Psoas muscle (tissue), 8 donors: ENCODE measurements around the gene MCUR1. TPM values are rescaled to one million over a fixed set of nuclear protein-coding genes. Genes with fewer than 3 reads are reported as not detected.
"Not testable (repeated sequence)": the region's sequence is repeated elsewhere in the genome, so short reads cannot be mapped to it uniquely, and the experiment has no call there.

ENCODE experiments used
- ATAC-seq, 4 donors: fragments of 200-7000 bp; cut with Tn5 transposase; one replicate each; pipeline ENCODE4 v1.9.1; 2020; ENCODE audit warnings: moderate library complexity in 3 of 4, mild to moderate bottlenecking in 2 of 4
- DNase-seq, 2 donors: peaks; one replicate each; pipeline ENCODE4 v3.0.0-alpha.2; 2020
- H3K27ac ChIP-seq: fragments of 200-600 bp; one replicate; pipeline ENCODE4 v1.8.0; 2022
- H3K27me3 ChIP-seq, 3 donors: fragments of 200-600 bp in 1 of 3; one replicate each; pipeline versions ENCODE4 v1.6.1 to v1.8.0; 2013 to 2022; ENCODE audit warnings: low read length in 2 of 3, mild to moderate bottlenecking in 2 of 3, moderate library complexity in 1 of 3; ENCODE audit not compliant: insufficient read depth in 3 of 3
- H3K36me3 ChIP-seq, 2 donors: fragments of 200-600 bp in 1 of 2; one replicate each; pipeline versions ENCODE4 v1.6.1 to v1.8.0; 2013 to 2022; ENCODE audit warnings: low read depth in 1 of 2, mild to moderate bottlenecking in 1 of 2, moderate library complexity in 1 of 2; ENCODE audit not compliant: insufficient read depth in 1 of 2
- H3K4me1 ChIP-seq: fragments of 200-600 bp; one replicate; pipeline ENCODE4 v1.8.0; 2022
- H3K4me3 ChIP-seq: fragments of 200-600 bp; one replicate; pipeline ENCODE4 v1.8.0; 2022; ENCODE audit warnings: mild to moderate bottlenecking
- H3K9me3 ChIP-seq: fragments of 200-600 bp; one replicate; pipeline ENCODE4 v1.8.0; 2022
- CTCF ChIP-seq: fragments of 200-600 bp; IDR thresholded peaks from one replicate; pipeline ENCODE4 v1.8.0; 2022; ENCODE audit warnings: antibody characterized with exemption
- WGBS, 3 donors: extraction: QIAGEN DNeasy Blood & Tissue Kit; methylation state at CpG; one replicate each; pipeline versions ENCODE4 v1.1.6 to v1.1.7; 2013; 5-methylcytosine and 5-hydroxymethylcytosine counted together
- intact Hi-C, 2 donors: fragments of 100-400 bp; cut with DNase I; formaldehyde crosslinking; loops; one replicate each; pipeline versions ENCODE4 v1.11.0 to v1.14.2; 2022
- polyA plus RNA-seq, 3 donors: library from polyadenylated mRNA; stranded (reverse); fragments of 200-250 nt; gene quantifications; one replicate each; pipeline ENCODE4 v1.2.3, GENCODE V29; 2013
- total RNA-seq, 4 donors: library from RNA; stranded (reverse); fragmentation: NEBNext Ultra II Directional in 2 of 4; extraction: Animal tissue kit (Norgen Biotek cat#: 25700) in 2 of 4; gene quantifications; one replicate each; pipeline versions ENCODE4 v1.2.1 to v1.2.4, GENCODE V29; 2021 to 2023
- donor health status: healthy with polysubstance abuse.
- donor health status: DM: no; HTN: no; CAD: no; lungs with moderate emphysema.
- donor health status: Bipolar disorder and iron deficiency.
- donor health status: healthy.
- donor health status: DM: yes; HTN: yes; CAD: no.
- donor health status: DM: no; HTN: no; CAD: no.
- donor health status: DM: no; HTN: no; CAD: no.
- donor health status: DM: yes; HTN: yes; CAD: no.

The MCUR1 gene
- total and polyA plus RNA-seq, 7 donors: 17.9 to 31.9 (median 20.5) TPM

- intact Hi-C loops: no loop called here
- no peak for TF ChIP-seq CTCF
- no peaks in the 10 kb centered on the region for H3K4me1 ChIP-seq
- no peaks in the 10 kb centered on the region for H3K27me3 ChIP-seq
- no peaks in the 10 kb centered on the region for H3K9me3 ChIP-seq
- no peak overlapping the region for H3K4me3 ChIP-seq
- ATAC-seq (no peak), DNase-seq (no peak)
- WGBS, 3 donors: 42 to 55% (median 52%) methylated on average over 8 of the region's 8 CpGs
- H3K27ac ChIP-seq: no peak overlapping the region
- peaks cover 0 to 27% of the 10 kb centered on the region in 2 donors for H3K36me3 ChIP-seq
These were observed 27.2 kb downstream of the MCUR1 start for GRCh38 chr6:13787137-13787536.

GRCh38 chr6:13780162-13780561 lies 34.2 kb downstream of the MCUR1 start:
- H3K27me3 ChIP-seq, DNase-seq, H3K27ac ChIP-seq, H3K4me3 ChIP-seq, ATAC-seq, H3K4me1 ChIP-seq, H3K9me3 ChIP-seq, H3K36me3 ChIP-seq, intact Hi-C loops: not testable (repeated sequence)
- 87 to 92% (median 90%) methylated on average over 8 of the region's 8 CpGs for WGBS, 3 donors

- Histone ChIP-seq H3K4me3 (no peak overlapping the region), H3K4me1 (no peaks in the 10 kb centered on the region), H3K27me3 (no peaks in the 10 kb centered on the region), H3K9me3 (no peaks in the 10 kb centered on the region), H3K27ac (no peak overlapping the region), H3K36me3 (no peaks in the 10 kb centered on the region)
- intact Hi-C loops: no loop called here
- WGBS, 3 donors: 91 to 93% (median 93%) methylated on average over 6 of the region's 6 CpGs
- DNase-seq (no peak), ATAC-seq (no peak)
- no peak for TF ChIP-seq CTCF
These were observed 36.3 kb downstream of the MCUR1 start for GRCh38 chr6:13778028-13778427.

- DNase-seq: no peak
- TF ChIP-seq CTCF: no peak
- H3K4me1 ChIP-seq: no peaks in the 10 kb centered on the region
- no peak overlapping the region for H3K27ac ChIP-seq
- WGBS, 3 donors: 78 to 83% (median 82%) methylated on average over 9 of the region's 9 CpGs
- no peaks in the 10 kb centered on the region for H3K27me3 ChIP-seq
- no peak for ATAC-seq
- H3K4me3 ChIP-seq: no peak overlapping the region
- intact Hi-C loops: no loop called here
- no peaks in the 10 kb centered on the region for H3K9me3 ChIP-seq
- no peaks in the 10 kb centered on the region for H3K36me3 ChIP-seq
These were observed 37.8 kb downstream of the MCUR1 start for GRCh38 chr6:13776602-13777001.

GRCh38 chr6:13775466-13775865 lies 38.9 kb downstream of the MCUR1 start:
- intact Hi-C loops, ATAC-seq: not testable (repeated sequence)
- WGBS, 3 donors: 85 to 96% (median 90%) methylated on average over 9 of the region's 9 CpGs

GRCh38 chr6:13772358-13773030 lies 41.9 kb downstream of the MCUR1 start:
- H3K9me3 ChIP-seq, H3K4me3 ChIP-seq, H3K27ac ChIP-seq, H3K27me3 ChIP-seq, H3K36me3 ChIP-seq, ATAC-seq, intact Hi-C loops, H3K4me1 ChIP-seq, DNase-seq: not testable (repeated sequence)
- WGBS, 3 donors: 95 to 99% (median 98%) methylated on average over 34 to 35 of the region's 35 CpGs

More at GRCh38 chr6:13775466-13775865, 38.9 kb downstream of the MCUR1 start:
- not testable (repeated sequence) for H3K4me1 ChIP-seq, H3K36me3 ChIP-seq, H3K9me3 ChIP-seq, H3K27me3 ChIP-seq, H3K27ac ChIP-seq, DNase-seq, H3K4me3 ChIP-seq
